ENCODE results near the gene ARID1B.
A peak's percentile ranks its signal among the peaks of the same experiment; 100 is the strongest.

ARID1B gene

GRCh38 chr6:156778454-156779205 lies 1.5 kb downstream of the ARID1B start:
- H3K36me3 ChIP-seq (replicated peaks) = no peaks in the 10 kb centered on the region
- DNase-seq (ENCODE audit: low spot score in 2 of 2) = peak; percentile 24 to 61
- in situ Hi-C loops (cut with MboI; ENCODE audit: low sequenced_read_pairs) = no loop called here
- H3K9me3 ChIP-seq = no peaks in the 10 kb centered on the region
- no peaks in the 10 kb centered on the region for H3K27me3 ChIP-seq (ENCODE audit: low read depth)
- H3K4me3 ChIP-seq = peak overlapping the region; percentile 64
- peaks cover 39% of the 10 kb centered on the region for H3K4me1 ChIP-seq

DNA sequence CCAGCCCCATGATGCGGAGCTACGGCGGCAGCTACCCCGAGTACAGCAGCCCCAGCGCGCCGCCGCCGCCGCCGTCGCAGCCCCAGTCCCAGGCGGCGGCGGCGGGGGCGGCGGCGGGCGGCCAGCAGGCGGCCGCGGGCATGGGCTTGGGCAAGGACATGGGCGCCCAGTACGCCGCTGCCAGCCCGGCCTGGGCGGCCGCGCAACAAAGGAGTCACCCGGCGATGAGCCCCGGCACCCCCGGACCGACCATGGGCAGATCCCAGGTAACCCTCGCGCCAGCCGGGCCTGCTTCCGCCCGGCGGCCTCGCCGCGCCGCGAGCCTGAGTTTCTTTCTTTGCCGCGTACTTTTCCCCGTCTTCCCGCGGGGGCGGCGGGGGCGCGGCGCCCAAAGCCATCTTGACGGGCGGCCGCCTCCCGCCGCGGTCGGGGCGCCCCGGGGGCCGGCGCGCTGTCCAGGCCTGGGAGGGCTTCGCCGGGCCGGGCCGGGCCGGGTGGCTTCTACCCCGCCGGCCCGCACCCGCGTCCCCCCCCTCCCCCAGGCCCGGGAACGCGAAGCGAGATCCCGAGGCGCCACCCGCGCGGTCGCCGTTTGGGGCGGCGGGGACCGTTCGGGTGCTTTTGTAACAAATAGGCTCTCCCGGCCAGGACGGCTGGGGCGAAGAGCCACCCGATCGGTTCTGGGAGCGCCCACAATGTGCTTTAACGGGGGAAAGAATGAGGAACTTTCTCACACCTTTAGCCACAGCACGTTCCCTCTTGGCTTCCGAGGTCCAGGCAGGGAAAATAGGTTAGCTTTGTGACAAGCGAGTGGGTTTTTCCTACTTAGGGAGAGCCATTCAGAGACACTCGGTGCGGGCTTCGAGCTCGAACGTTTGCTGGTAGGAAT lies 2.3 kb downstream of the ARID1B start:
- in situ Hi-C loops (cut with MboI; ENCODE audit: low sequenced_read_pairs) = loop anchor here (10.0 kb wide), 1 partner anchor 165 kb away; no protein-coding TSS in a partner anchor
- peaks cover 30% of the 10 kb centered on the region for H3K4me1 ChIP-seq

GRCh38 chr6:156780102-156780641 lies 3.0 kb downstream of the ARID1B start:
- Histone ChIP-seq H3K36me3 (replicated peaks) (no peaks in the 10 kb centered on the region), H3K4me1 (peaks cover 23% of the 10 kb centered on the region), H3K9me3 (no peaks in the 10 kb centered on the region), H3K4me3 (peak overlapping the region; percentile 64), H3K27me3 (ENCODE audit: low read depth) (no peaks in the 10 kb centered on the region)
- in situ Hi-C loops (cut with MboI; ENCODE audit: low sequenced_read_pairs) = loop anchor here (10.0 kb wide), 1 partner anchor 165 kb away; no protein-coding TSS in a partner anchor
- peak; percentile 76 to 91 for DNase-seq (ENCODE audit: low spot score in 2 of 2)

More for the DNA sequence above, 2.3 kb downstream of the ARID1B start:
- no peaks in the 10 kb centered on the region for H3K9me3 ChIP-seq
- peak; percentile 39 to 46 for DNase-seq (ENCODE audit: low spot score in 2 of 2)
- no peaks in the 10 kb centered on the region for H3K27me3 ChIP-seq (ENCODE audit: low read depth)
- no peaks in the 10 kb centered on the region for H3K36me3 ChIP-seq (replicated peaks)
- H3K4me3 ChIP-seq = peak overlapping the region; percentile 64

DNA sequence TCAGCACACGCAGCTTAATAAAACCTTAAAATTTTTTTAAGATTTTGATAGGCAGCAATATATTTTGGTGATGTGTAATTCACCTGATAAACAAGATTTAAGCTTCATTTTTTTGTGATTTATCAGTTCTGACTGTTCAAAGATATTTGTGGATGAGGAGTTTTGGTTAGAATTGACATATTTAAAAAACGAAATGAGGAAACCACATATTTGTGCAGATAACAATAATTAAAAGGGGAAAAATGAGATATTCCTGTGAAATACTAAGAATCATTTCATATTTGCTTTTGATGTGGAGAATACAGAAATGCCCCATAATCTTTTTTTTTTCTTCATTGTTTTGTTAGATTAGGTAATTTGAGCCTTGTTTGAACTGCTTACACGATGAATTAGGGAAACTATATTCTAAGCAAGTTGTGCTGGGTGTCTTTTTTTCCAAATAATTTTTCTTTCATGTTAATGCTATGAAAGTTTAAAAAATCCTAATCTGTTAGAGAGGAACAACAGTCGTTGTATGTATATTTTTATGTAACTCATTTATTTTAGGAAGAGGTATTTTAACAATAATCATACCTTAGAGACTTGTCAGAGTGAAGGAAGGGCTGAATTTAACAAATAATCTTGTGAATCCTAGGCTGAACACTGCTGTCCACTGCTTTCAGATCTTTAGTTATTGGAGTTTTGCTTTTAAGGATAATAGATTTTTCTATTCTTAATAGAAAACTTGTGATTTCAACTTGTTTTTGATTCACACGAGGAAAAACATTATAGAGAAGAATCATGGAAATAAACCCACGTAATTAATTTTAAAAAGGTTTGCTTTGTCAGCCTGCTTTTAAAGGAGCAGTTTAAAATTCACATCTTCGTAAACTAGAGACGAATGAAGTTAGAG lies 4.0 kb downstream of the ARID1B start:
- Histone ChIP-seq H3K27me3 (ENCODE audit: low read depth) (no peaks in the 10 kb centered on the region), H3K4me1 (peaks cover 13% of the 10 kb centered on the region), H3K36me3 (replicated peaks) (no peaks in the 10 kb centered on the region), H3K4me3 (peak overlapping the region; percentile 64), H3K9me3 (no peaks in the 10 kb centered on the region)
- in situ Hi-C loops (cut with MboI; ENCODE audit: low sequenced_read_pairs) = loop anchor here (10.0 kb wide), 1 partner anchor 164 kb away; no protein-coding TSS in a partner anchor
- no peak for DNase-seq (ENCODE audit: low spot score in 2 of 2)

GRCh38 chr6:156781861-156782631 lies 4.9 kb downstream of the ARID1B start:
- Histone ChIP-seq H3K4me1 (peaks cover 11% of the 10 kb centered on the region), H3K4me3 (peak overlapping the region; percentile 64), H3K27me3 (ENCODE audit: low read depth) (no peaks in the 10 kb centered on the region), H3K36me3 (replicated peaks) (no peaks in the 10 kb centered on the region), H3K9me3 (no peaks in the 10 kb centered on the region)
- in situ Hi-C loops (cut with MboI; ENCODE audit: low sequenced_read_pairs) = loop anchor here (10.0 kb wide), 1 partner anchor 163 kb away; no protein-coding TSS in a partner anchor
- DNase-seq (ENCODE audit: low spot score in 2 of 2) = no peak

DNA sequence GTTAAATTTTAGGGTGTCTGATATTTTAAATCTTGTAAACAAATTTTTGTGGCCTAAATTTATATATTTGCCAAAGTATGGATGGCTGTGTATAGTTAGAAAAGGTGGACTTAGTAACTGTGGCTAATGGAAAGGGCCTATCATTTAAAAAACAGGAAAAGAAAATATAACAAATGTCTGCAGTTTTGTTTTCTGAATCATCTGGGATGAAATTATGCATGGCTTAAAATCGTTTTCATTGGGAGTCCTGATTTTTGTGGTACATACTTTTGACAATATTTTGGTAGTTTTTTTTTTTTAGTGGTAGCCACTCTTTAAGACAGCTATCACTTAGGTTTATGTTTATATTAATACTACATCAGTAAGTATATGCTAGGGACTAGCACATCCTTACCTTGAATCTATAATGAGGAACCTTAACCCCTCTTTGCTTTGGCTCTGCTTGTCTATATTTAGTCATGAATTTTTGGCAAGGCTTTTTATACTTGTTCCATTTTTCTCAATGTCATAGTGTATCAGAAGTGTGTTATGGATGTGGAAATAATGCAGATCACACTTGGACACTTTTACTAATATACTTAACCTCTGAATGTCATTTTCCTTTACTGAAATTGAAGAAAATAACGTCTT lies 5.6 kb downstream of the ARID1B start:
- in situ Hi-C loops (cut with MboI; ENCODE audit: low sequenced_read_pairs) = loop anchor here (10.0 kb wide), 1 partner anchor 162 kb away; no protein-coding TSS in a partner anchor
- Histone ChIP-seq H3K27me3 (ENCODE audit: low read depth) (no peaks in the 10 kb centered on the region), H3K4me1 (peaks cover 11% of the 10 kb centered on the region), H3K36me3 (replicated peaks) (no peaks in the 10 kb centered on the region), H3K4me3 (peak overlapping the region; percentile 64), H3K9me3 (no peaks in the 10 kb centered on the region)
- DNase-seq (ENCODE audit: low spot score in 2 of 2) = no peak

- Histone ChIP-seq H3K4me1 (peaks cover 23% of the 10 kb centered on the region), H3K9me3 (no peaks in the 10 kb centered on the region), H3K27me3 (ENCODE audit: low read depth) (no peaks in the 10 kb centered on the region), H3K36me3 (replicated peaks) (no peaks in the 10 kb centered on the region), H3K4me3 (no peak overlapping the region)
- DNase-seq (ENCODE audit: low spot score in 2 of 2) = no peak
- in situ Hi-C loops (cut with MboI; ENCODE audit: low sequenced_read_pairs) = loop anchor here (10.0 kb wide), 1 partner anchor 161 kb away; no protein-coding TSS in a partner anchor
Observed at GRCh38 chr6:156783958-156784357, 6.8 kb downstream of the ARID1B start.

- peaks cover 45% of the 10 kb centered on the region for H3K4me1 ChIP-seq
- no peaks in the 10 kb centered on the region for H3K9me3 ChIP-seq
- no peaks in the 10 kb centered on the region for H3K36me3 ChIP-seq (replicated peaks)
- H3K27me3 ChIP-seq (ENCODE audit: low read depth) = no peaks in the 10 kb centered on the region
- in situ Hi-C loops (cut with MboI; ENCODE audit: low sequenced_read_pairs) = loop anchor here (10.0 kb wide), 1 partner anchor 158 kb away; no protein-coding TSS in a partner anchor
- no peak for DNase-seq (ENCODE audit: low spot score in 2 of 2)
- H3K4me3 ChIP-seq = no peak overlapping the region
Observed at GRCh38 chr6:156786652-156787051, 9.5 kb downstream of the ARID1B start.

DNA sequence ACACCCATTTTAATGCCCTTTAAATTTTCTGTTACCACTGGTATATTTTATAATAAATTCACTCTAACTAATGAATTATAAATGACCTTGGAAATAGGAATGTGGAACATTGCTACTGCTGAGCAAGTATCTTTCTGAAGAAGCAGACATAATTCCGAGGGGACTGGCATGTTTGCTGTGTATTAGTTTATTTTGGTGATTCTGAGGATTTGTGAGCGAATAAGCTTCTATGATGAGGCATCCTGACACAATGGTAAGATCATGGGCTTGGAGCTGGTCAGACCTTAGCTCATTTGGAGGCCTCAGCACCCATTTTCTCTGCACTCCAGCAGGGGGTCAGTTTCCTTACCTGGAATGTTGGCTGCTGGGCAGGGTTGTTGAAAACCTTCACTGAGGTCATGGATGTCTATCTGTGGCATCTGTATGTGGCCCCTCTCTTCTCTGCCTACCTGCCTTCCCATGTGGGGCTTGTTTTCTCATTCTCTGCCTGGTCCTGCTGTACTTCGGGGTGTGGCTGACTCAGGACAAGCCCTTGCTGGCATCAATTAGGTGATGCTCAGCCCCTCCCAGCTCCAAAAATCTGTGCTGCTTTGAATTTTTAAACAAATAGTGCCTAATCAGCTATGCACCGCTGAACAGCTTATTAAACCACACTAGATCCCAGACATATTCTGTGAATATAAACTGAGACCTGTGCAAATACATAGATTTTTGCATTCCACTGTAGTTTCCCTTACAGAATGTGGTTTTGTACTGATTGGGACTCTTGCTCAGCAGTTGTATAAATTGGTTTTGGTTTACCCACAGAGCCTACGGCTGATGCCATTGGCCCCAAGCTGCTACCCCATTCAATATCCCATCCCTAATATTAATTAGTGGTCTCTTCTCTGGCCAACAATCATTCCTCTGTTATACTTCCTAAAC lies 10.7 kb downstream of the ARID1B start:
- no peaks in the 10 kb centered on the region for H3K27me3 ChIP-seq (ENCODE audit: low read depth)
- peaks cover 47% of the 10 kb centered on the region for H3K4me1 ChIP-seq
- in situ Hi-C loops (cut with MboI; ENCODE audit: low sequenced_read_pairs) = loop anchor here (10.0 kb wide), 1 partner anchor 157 kb away; no protein-coding TSS in a partner anchor
- no peak for DNase-seq (ENCODE audit: low spot score in 2 of 2)
- no peak overlapping the region for H3K4me3 ChIP-seq
- no peaks in the 10 kb centered on the region for H3K36me3 ChIP-seq (replicated peaks)
- no peaks in the 10 kb centered on the region for H3K9me3 ChIP-seq

- H3K9me3 ChIP-seq = no peaks in the 10 kb centered on the region
- no peak overlapping the region for H3K4me3 ChIP-seq
- no peaks in the 10 kb centered on the region for H3K36me3 ChIP-seq (replicated peaks)
- peaks cover 40% of the 10 kb centered on the region for H3K4me1 ChIP-seq
- DNase-seq (ENCODE audit: low spot score in 2 of 2) = peak; percentile 52 to 91
- no peaks in the 10 kb centered on the region for H3K27me3 ChIP-seq (ENCODE audit: low read depth)
- in situ Hi-C loops (cut with MboI; ENCODE audit: low sequenced_read_pairs) = loop anchor here (10.0 kb wide), 1 partner anchor 155 kb away; no protein-coding TSS in a partner anchor
Observed at GRCh38 chr6:156789081-156789943, 12.1 kb downstream of the ARID1B start.

All from HAP-1 (cell line).